Common myeloid progenitor, CD34-positive (primary cell): Measurements from ENCODE around the gene SAT2.

Source experiments
- CTCF ChIA-PET: fragments of 350-600 bp; sonication (Branson Sonifier 250); formaldehyde crosslinking; loops from one replicate; lab custom pipeline; 2021; ENCODE audit warnings: antibody characterized with exemption; lab: Charles Lee
- POLR2A ChIA-PET: fragments of 350-600 bp; sonication (Branson Sonifier 250); formaldehyde crosslinking; loops from one replicate; lab custom pipeline; 2021; ENCODE audit warnings: antibody characterized with exemption; lab: Charles Lee
- DNase-seq, 3 donors: peaks; one replicate each; pipeline versions ENCODE4 v3.0.0 to v3.0.0-alpha.2; 2013
- H3K27ac ChIP-seq, 2 experiments: 1 replicate in 1 of 2; 2 replicates in 1 of 2; pipeline ENCODE4 v1.7.0; 2013; ENCODE audit warnings: inconsistent platforms in 2 of 2, low read length in 2 of 2, mild to moderate bottlenecking in 2 of 2, low read depth in 1 of 2, moderate library complexity in 1 of 2; ENCODE audit not compliant: severe bottlenecking in 2 of 2, insufficient read depth in 1 of 2, poor library complexity in 1 of 2
- H3K27me3 ChIP-seq, 5 experiments: replicated peaks in 2 of 5; 1 replicate in 3 of 5; 2 replicates in 2 of 5; pipeline versions ENCODE4 v1.6.1 to v1.7.0; 2013; ENCODE audit warnings: low read length in 4 of 5, mild to moderate bottlenecking in 2 of 5, moderate library complexity in 2 of 5, inconsistent platforms in 1 of 5; ENCODE audit not compliant: insufficient read depth in 5 of 5, control insufficient read depth in 4 of 5
- H3K36me3 ChIP-seq, 4 experiments: 1 replicate in 2 of 4; 2 replicates in 2 of 4; pipeline versions ENCODE4 v1.6.1 to v1.7.0; 2013; ENCODE audit warnings: low read length in 3 of 4, control low read depth in 1 of 4, mild to moderate bottlenecking in 1 of 4; ENCODE audit not compliant: control insufficient read depth in 4 of 4, insufficient read depth in 4 of 4
- H3K4me1 ChIP-seq, 4 experiments: 1 replicate in 3 of 4; 2 replicates in 1 of 4; pipeline versions ENCODE4 v1.6.1 to v1.7.1; 2013; ENCODE audit warnings: low read length in 3 of 4, mild to moderate bottlenecking in 3 of 4, control low read depth in 1 of 4, inconsistent platforms in 1 of 4, moderate library complexity in 1 of 4; ENCODE audit not compliant: control insufficient read depth in 4 of 4, insufficient read depth in 4 of 4; ENCODE audit errors: control extremely low read depth in 1 of 4
- H3K4me3 ChIP-seq, 7 experiments: 1 replicate in 4 of 7; 2 replicates in 3 of 7; pipeline versions ENCODE4 v1.5.1 to v1.7.0; 2013; ENCODE audit warnings: mild to moderate bottlenecking in 7 of 7, low read length in 6 of 7, moderate library complexity in 6 of 7, inconsistent platforms in 2 of 7, low read depth in 2 of 7, control low read depth in 1 of 7; ENCODE audit not compliant: insufficient read depth in 4 of 7, control insufficient read depth in 1 of 7; ENCODE audit errors: extremely low read depth in 1 of 7
- H3K9me3 ChIP-seq, 5 experiments: 1 replicate in 4 of 5; 2 replicates in 1 of 5; pipeline versions ENCODE4 v1.6.1 to v1.7.1; 2013; ENCODE audit warnings: low read length in 4 of 5, mild to moderate bottlenecking in 2 of 5, inconsistent platforms in 1 of 5, low read depth in 1 of 5, moderate library complexity in 1 of 5; ENCODE audit not compliant: control insufficient read depth in 4 of 5, insufficient read depth in 2 of 5; ENCODE audit errors: control extremely low read depth in 1 of 5
- WGBS: methylation state at CpG from one replicate; pipeline ENCODE4 v1.1.5; 2013; ENCODE audit not compliant: insufficient coverage; 5-methylcytosine and 5-hydroxymethylcytosine counted together

The SAT2 gene

GRCh38 chr17:7618608-7619007 lies 9.0 kb downstream of the SAT2 start:
- H3K27ac ChIP-seq, result no peak overlapping the region
- POLR2A ChIA-PET, result no interaction called here
- 91% methylated on average over 4 of the region's 5 CpGs for WGBS
- CTCF ChIA-PET, result interaction anchor here (1.1 to 1.2 kb wide), 3 partner anchors 11 to 35 kb away, joined by 3 to 4 read pairs (median 3); partner anchors contain the start of gene MPDU1
- no peaks in the 10 kb centered on the region for H3K36me3 ChIP-seq
- H3K27me3 ChIP-seq, result no peaks in the 10 kb centered on the region
- DNase-seq, result no peak
- no peak overlapping the region for H3K4me3 ChIP-seq
- peaks cover 2 to 10% (median 7%) of the 10 kb centered on the region in 4 experiments for H3K4me1 ChIP-seq
- H3K9me3 ChIP-seq, result no peaks in the 10 kb centered on the region

- peaks cover 0 to 14% (median 3%) of the 10 kb centered on the region in 4 experiments for H3K36me3 ChIP-seq
- ChIA-PET POLR2A (interaction anchor here (0.6 to 1.8 kb wide), 7 partner anchors 13 to 131 kb away, joined by 3 to 11 read pairs (median 5); partner anchors contain the start of genes MPDU1, SAT2, TP53 and WRAP53), CTCF (interaction anchor here (0.6 to 1.5 kb wide), 7 partner anchors 12 to 691 kb away, joined by 3 to 6 read pairs (median 4); partner anchors contain the start of genes SAT2, SHBG and TP53)
- H3K9me3 ChIP-seq, result no peaks in the 10 kb centered on the region
- H3K27me3 ChIP-seq, result no peaks in the 10 kb centered on the region
- peaks cover 9 to 28% (median 21%) of the 10 kb centered on the region in 4 experiments for H3K4me1 ChIP-seq
- 1% methylated on average over 20 of the region's 28 CpGs for WGBS
- H3K4me3 ChIP-seq, result peak overlapping the region in 6 of 7 experiments; percentile 39 to 83 (median 70)
- peak overlapping the region in 1 of 2 experiments; percentile 66 for H3K27ac ChIP-seq
- DNase-seq, result no peak
These were observed 12.3 kb downstream of the SAT2 start for GRCh38 chr17:7615265-7615747.

GRCh38 chr17:7614425-7615264 lies 13.0 kb downstream of the SAT2 start, which contains the start of gene FXR2:
FXR2 (minus strand) TSS chr17:7614897; CDS start chr17:7614532, 365 bp downstream.
- 0% methylated on average over 61 of the region's 93 CpGs for WGBS
- peak within 1 kb of the TSS; percentile 27 to 87 for H3K27ac ChIP-seq
- no peaks in the 10 kb centered on the region for H3K9me3 ChIP-seq
- ChIA-PET CTCF (interaction anchor here (0.9 to 1.5 kb wide), 8 partner anchors 13 to 73 kb away, joined by 3 to 7 read pairs (median 4); partner anchors contain the start of genes SAT2, SHBG, SOX15 and TP53), POLR2A (interaction anchor here (0.6 to 1.8 kb wide), 6 partner anchors 13 to 130 kb away, joined by 3 to 11 read pairs (median 6); partner anchors contain the start of genes MPDU1, SAT2, TP53 and WRAP53)
- H3K27me3 ChIP-seq, result no peaks in the 10 kb centered on the region
- H3K4me3 ChIP-seq, result peak within 1 kb of the TSS; percentile 72 to 92 (median 75)
- peaks cover 0 to 18% (median 4%) of the 10 kb centered on the region in 4 experiments for H3K36me3 ChIP-seq
- peaks cover 9 to 28% (median 21%) of the 10 kb centered on the region in 4 experiments for H3K4me1 ChIP-seq
- DNase-seq, result peak; percentile 100

GRCh38 chr17:7613769-7614424 lies 13.7 kb downstream of the SAT2 start:
- Histone ChIP-seq H3K9me3 (no peaks in the 10 kb centered on the region), H3K36me3 (peaks cover 0 to 18% (median 4%) of the 10 kb centered on the region in 4 experiments), H3K27ac (peak overlapping the region; percentile 27 to 87), H3K4me3 (peak overlapping the region; percentile 72 to 92 (median 75)), H3K27me3 (no peaks in the 10 kb centered on the region), H3K4me1 (peaks cover 9 to 28% (median 21%) of the 10 kb centered on the region in 4 experiments)
- no peak for DNase-seq
- WGBS, result 14% methylated on average over 19 of the region's 20 CpGs
- ChIA-PET POLR2A (interaction anchor here (1.8 kb wide), 1 partner anchor 73 kb away, joined by 11 read pairs; no protein-coding TSS in a partner anchor), CTCF (interaction anchor here (1.1 to 2.1 kb wide), 4 partner anchors 13 to 74 kb away, joined by 4 to 7 read pairs (median 5); partner anchors contain the start of genes SOX15 and WRAP53)

- Histone ChIP-seq H3K36me3 (peaks cover 0 to 18% (median 5%) of the 10 kb centered on the region in 4 experiments), H3K27me3 (no peaks in the 10 kb centered on the region), H3K9me3 (no peaks in the 10 kb centered on the region), H3K4me3 (no peak overlapping the region), H3K27ac (no peak overlapping the region), H3K4me1 (peaks cover 9 to 28% (median 21%) of the 10 kb centered on the region in 4 experiments)
- POLR2A ChIA-PET, result interaction anchor here (0.8 to 1.0 kb wide), 2 partner anchors 23 to 55 kb away, joined by 3 read pairs; no protein-coding TSS in a partner anchor
- 100% methylated on average over 1 of the region's 1 CpG for WGBS
- CTCF ChIA-PET, result interaction anchor here (0.8 to 2.1 kb wide), 5 partner anchors 11 to 75 kb away, joined by 3 to 6 read pairs (median 3); partner anchors contain the start of gene TP53
- no peak for DNase-seq
These were observed 15.4 kb downstream of the SAT2 start for GRCh38 chr17:7612294-7612640.

- no peak overlapping the region for H3K27ac ChIP-seq
- ChIA-PET CTCF (interaction anchor here (0.8 to 2.1 kb wide), 7 partner anchors 11 to 377 kb away, joined by 3 to 6 read pairs (median 3); partner anchors contain the start of gene TP53), POLR2A (interaction anchor here (0.7 to 1.0 kb wide), 3 partner anchors 22 to 56 kb away, joined by 3 to 4 read pairs (median 3); partner anchors contain the start of gene SOX15)
- no peak for DNase-seq
- no peak overlapping the region for H3K4me3 ChIP-seq
- no peaks in the 10 kb centered on the region for H3K27me3 ChIP-seq
- WGBS, result no CpG with 5 or more reads among the region's 3 CpGs
- H3K36me3 ChIP-seq, result peaks cover under 1 to 18% (median 5%) of the 10 kb centered on the region in 4 experiments
- peaks cover 9 to 28% (median 21%) of the 10 kb centered on the region in 4 experiments for H3K4me1 ChIP-seq
- no peaks in the 10 kb centered on the region for H3K9me3 ChIP-seq
These were observed 15.9 kb downstream of the SAT2 start for GRCh38 chr17:7611635-7612293.
